HepG2 (cell line): ENCODE results near the gene ECE2. TPM values are rescaled to one million over a fixed set of nuclear protein-coding genes. Genes with fewer than 3 reads are reported as not detected.
A peak's percentile ranks its signal among the peaks of the same experiment; 100 is the strongest.

Experiments
- HIVEP1 ChIP-seq: sonication (generic); formaldehyde crosslinking; IDR thresholded peaks from 2 replicates; pipeline ENCODE4 v1.4.0; 2020; ENCODE audit warnings: mild to moderate bottlenecking, missing genetic modification reagents
- IKZF1 ChIP-seq: fragments of 450-650 bp; IDR thresholded peaks from 2 replicates; pipeline ENCODE4 v1.7.1; 2016
- NCOA1 ChIP-seq: sonication (generic); formaldehyde crosslinking; IDR thresholded peaks from 2 replicates; pipeline ENCODE4 v1.9.0; 2021; ENCODE audit warnings: missing genetic modification reagents
- PHF20 ChIP-seq: sonication (generic); formaldehyde crosslinking; IDR thresholded peaks from 2 replicates; pipeline ENCODE4 v1.5.0; 2020; ENCODE audit warnings: mild to moderate bottlenecking, missing genetic modification reagents
- RAD21 ChIP-seq: fragments of 450-650 bp; formaldehyde crosslinking; IDR thresholded peaks from 2 replicates; pipeline ENCODE4 v1.5.0; 2020; ENCODE audit warnings: mild to moderate bottlenecking
- SATB2 ChIP-seq: sonication (generic); formaldehyde crosslinking; IDR thresholded peaks from 2 replicates; pipeline ENCODE4 v1.5.0; 2020; ENCODE audit warnings: missing genetic modification reagents
- ZMAT3 ChIP-seq: sonication (generic); formaldehyde crosslinking; conservative IDR thresholded peaks from 2 replicates; pipeline ENCODE4 v1.7.0; 2021; ENCODE audit warnings: missing genetic modification reagents
- ZNF224 ChIP-seq: sonication (generic); formaldehyde crosslinking; IDR thresholded peaks from 2 replicates; pipeline ENCODE4 v1.5.0; 2020; ENCODE audit warnings: mild to moderate bottlenecking, missing genetic modification reagents
- ZNF256 ChIP-seq: sonication (generic); formaldehyde crosslinking; conservative IDR thresholded peaks from 2 replicates; pipeline ENCODE4 v1.4.0; 2020; ENCODE audit warnings: missing genetic modification reagents
- ZNF569 ChIP-seq: sonication (generic); formaldehyde crosslinking; IDR thresholded peaks from 2 replicates; pipeline ENCODE4 v1.5.0; 2020; ENCODE audit warnings: mild to moderate bottlenecking, missing genetic modification reagents, moderate library complexity, borderline replicate concordance
- polyA plus RNA-seq, 8 experiments: library from polyadenylated mRNA; depleted of rRNA in 3 of 8; stranded (reverse) in 7 of 8; unstranded in 1 of 8; fragments of >200 nt; fragmentation: Illumina TruSeq in 4 of 8; extraction: Trizol in 4 of 8; gene quantifications; 2 replicates each; pipeline versions ENCODE4 v1.2.1 to v1.2.3, GENCODE V29; 2011 to 2016; ENCODE audit warnings: low read depth in 4 of 8, missing spikeins in 1 of 8, mixed read lengths in 1 of 8; ENCODE audit not compliant: insufficient read depth in 1 of 8
- total RNA-seq, 5 experiments: library from RNA; depleted of rRNA; stranded (reverse); fragments of >200 nt; fragmentation: Illumina TruSeq; extraction: Trizol; gene quantifications; 2 replicates each; pipeline ENCODE4 v1.2.3, GENCODE V29; 2016; ENCODE audit warnings: low read depth in 1 of 5
- TF ChIP-seq, protein P1 (sequence below): sonication (generic); formaldehyde crosslinking; IDR thresholded peaks from 2 replicates; pipeline ENCODE4 v1.5.0; 2020; ENCODE audit warnings: mild to moderate bottlenecking, missing genetic modification reagents
- TF ChIP-seq, protein P2 (sequence below): sonication (generic); formaldehyde crosslinking; IDR thresholded peaks from 2 replicates; pipeline ENCODE4 v1.5.1; 2020; ENCODE audit warnings: mild to moderate bottlenecking, moderate library complexity, missing genetic modification reagents
- TF ChIP-seq, protein P3 (sequence below): sonication (generic); formaldehyde crosslinking; IDR thresholded peaks from 2 replicates; pipeline ENCODE4 v1.4.0; 2020; ENCODE audit warnings: missing genetic modification reagents, borderline replicate concordance
- TF ChIP-seq, protein P4 (sequence below): sonication (generic); formaldehyde crosslinking; IDR thresholded peaks from 2 replicates; pipeline ENCODE4 v1.4.0; 2020; ENCODE audit warnings: missing genetic modification reagents, borderline replicate concordance
- TF ChIP-seq, protein P5 (sequence below): sonication (generic); formaldehyde crosslinking; IDR thresholded peaks from 2 replicates; pipeline ENCODE4 v1.4.0; 2020; ENCODE audit warnings: mild to moderate bottlenecking, missing genetic modification reagents

ECE2 gene
- total and polyA plus RNA-seq, 2 of the 13 experiments (the other 11 are each of a cell fraction or from before 2014, with no cell fraction given), result not detected

DNA sequence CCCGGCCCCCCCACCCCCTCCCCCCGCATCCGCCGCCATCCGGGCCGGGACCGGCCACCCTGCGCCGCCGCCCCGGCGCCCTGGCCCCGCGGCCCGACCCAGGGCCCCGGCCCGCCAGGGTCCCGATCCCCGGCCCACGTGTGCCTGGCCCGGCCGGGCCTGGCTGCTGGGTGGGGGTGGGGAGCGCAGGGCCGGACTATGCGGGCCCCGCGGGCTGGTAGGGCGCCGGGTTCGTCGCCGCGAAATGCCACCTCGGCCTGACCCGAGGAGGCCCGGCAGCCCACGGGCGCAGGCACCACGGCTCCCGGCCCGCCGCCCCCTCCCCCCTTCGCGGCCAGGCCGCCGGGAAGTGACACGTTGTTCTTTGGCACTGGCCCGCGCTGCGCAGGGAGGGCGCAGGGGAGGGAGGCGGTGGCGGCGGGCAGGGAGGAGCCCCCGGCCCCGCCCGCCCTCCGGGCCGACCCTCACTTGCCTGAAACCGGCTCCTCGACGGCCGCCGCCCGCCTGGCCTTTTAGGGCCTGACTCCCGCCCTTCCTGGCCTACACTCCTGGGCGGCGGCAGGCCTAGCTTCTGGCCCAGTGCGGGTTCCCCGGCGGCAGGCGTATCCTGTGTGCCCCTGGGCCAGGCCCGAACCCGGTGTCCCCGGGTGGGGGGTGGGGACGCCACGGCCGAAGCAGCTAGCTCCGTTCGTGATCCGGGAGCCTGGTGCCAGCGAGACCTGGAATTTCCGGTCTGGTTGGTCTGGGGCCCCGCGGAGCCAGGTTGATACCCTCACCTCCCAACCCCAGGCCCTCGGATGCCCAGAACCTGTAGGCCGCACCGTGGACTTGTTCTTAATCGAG is 39.1 kb downstream of the ECE2 start (continued):
- TF ChIP-seq ZNF224, result no peak
- TF ChIP-seq HIVEP1 (CRISPR knock-in tag), result no peak
- TF ChIP-seq, protein P1, sequence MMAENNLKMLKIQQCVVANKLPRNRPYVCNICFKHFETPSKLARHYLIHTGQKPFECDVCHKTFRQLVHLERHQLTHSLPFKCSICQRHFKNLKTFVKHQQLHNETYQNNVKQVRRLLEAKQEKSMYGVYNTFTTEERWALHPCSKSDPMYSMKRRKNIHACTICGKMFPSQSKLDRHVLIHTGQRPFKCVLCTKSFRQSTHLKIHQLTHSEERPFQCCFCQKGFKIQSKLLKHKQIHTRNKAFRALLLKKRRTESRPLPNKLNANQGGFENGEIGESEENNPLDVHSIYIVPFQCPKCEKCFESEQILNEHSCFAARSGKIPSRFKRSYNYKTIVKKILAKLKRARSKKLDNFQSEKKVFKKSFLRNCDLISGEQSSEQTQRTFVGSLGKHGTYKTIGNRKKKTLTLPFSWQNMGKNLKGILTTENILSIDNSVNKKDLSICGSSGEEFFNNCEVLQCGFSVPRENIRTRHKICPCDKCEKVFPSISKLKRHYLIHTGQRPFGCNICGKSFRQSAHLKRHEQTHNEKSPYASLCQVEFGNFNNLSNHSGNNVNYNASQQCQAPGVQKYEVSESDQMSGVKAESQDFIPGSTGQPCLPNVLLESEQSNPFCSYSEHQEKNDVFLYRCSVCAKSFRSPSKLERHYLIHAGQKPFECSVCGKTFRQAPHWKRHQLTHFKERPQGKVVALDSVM (CRISPR knock-in tag), result peak; percentile 44; the same call in 1 of the 2 replicates
- TF ChIP-seq, protein P2, sequence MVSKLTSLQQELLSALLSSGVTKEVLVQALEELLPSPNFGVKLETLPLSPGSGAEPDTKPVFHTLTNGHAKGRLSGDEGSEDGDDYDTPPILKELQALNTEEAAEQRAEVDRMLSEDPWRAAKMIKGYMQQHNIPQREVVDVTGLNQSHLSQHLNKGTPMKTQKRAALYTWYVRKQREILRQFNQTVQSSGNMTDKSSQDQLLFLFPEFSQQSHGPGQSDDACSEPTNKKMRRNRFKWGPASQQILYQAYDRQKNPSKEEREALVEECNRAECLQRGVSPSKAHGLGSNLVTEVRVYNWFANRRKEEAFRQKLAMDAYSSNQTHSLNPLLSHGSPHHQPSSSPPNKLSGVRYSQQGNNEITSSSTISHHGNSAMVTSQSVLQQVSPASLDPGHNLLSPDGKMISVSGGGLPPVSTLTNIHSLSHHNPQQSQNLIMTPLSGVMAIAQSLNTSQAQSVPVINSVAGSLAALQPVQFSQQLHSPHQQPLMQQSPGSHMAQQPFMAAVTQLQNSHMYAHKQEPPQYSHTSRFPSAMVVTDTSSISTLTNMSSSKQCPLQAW (CRISPR knock-in tag), result peak; percentile 40; the same call in 1 of the 2 replicates
- no peak for TF ChIP-seq RAD21
- TF ChIP-seq, protein P3, sequence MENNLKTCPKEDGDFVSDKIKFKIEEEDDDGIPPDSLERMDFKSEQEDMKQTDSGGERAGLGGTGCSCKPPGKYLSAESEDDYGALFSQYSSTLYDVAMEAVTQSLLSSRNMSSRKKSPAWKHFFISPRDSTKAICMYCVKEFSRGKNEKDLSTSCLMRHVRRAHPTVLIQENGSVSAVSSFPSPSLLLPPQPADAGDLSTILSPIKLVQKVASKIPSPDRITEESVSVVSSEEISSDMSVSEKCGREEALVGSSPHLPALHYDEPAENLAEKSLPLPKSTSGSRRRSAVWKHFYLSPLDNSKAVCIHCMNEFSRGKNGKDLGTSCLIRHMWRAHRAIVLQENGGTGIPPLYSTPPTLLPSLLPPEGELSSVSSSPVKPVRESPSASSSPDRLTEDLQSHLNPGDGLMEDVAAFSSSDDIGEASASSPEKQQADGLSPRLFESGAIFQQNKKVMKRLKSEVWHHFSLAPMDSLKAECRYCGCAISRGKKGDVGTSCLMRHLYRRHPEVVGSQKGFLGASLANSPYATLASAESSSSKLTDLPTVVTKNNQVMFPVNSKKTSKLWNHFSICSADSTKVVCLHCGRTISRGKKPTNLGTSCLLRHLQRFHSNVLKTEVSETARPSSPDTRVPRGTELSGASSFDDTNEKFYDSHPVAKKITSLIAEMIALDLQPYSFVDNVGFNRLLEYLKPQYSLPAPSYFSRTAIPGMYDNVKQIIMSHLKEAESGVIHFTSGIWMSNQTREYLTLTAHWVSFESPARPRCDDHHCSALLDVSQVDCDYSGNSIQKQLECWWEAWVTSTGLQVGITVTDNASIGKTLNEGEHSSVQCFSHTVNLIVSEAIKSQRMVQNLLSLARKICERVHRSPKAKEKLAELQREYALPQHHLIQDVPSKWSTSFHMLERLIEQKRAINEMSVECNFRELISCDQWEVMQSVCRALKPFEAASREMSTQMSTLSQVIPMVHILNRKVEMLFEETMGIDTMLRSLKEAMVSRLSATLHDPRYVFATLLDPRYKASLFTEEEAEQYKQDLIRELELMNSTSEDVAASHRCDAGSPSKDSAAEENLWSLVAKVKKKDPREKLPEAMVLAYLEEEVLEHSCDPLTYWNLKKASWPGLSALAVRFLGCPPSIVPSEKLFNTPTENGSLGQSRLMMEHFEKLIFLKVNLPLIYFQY (CRISPR knock-in tag), result peak; percentile 24; the same call in 1 of the 2 replicates
- TF ChIP-seq SATB2 (CRISPR knock-in tag), result no peak
- TF ChIP-seq ZNF256 (CRISPR knock-in tag), result no peak
- TF ChIP-seq ZMAT3, result peak; percentile 38; the same call in 1 of the 2 replicates
- TF ChIP-seq ZNF569 (CRISPR knock-in tag), result no peak
- TF ChIP-seq IKZF1, result no peak
- TF ChIP-seq, protein P4, sequence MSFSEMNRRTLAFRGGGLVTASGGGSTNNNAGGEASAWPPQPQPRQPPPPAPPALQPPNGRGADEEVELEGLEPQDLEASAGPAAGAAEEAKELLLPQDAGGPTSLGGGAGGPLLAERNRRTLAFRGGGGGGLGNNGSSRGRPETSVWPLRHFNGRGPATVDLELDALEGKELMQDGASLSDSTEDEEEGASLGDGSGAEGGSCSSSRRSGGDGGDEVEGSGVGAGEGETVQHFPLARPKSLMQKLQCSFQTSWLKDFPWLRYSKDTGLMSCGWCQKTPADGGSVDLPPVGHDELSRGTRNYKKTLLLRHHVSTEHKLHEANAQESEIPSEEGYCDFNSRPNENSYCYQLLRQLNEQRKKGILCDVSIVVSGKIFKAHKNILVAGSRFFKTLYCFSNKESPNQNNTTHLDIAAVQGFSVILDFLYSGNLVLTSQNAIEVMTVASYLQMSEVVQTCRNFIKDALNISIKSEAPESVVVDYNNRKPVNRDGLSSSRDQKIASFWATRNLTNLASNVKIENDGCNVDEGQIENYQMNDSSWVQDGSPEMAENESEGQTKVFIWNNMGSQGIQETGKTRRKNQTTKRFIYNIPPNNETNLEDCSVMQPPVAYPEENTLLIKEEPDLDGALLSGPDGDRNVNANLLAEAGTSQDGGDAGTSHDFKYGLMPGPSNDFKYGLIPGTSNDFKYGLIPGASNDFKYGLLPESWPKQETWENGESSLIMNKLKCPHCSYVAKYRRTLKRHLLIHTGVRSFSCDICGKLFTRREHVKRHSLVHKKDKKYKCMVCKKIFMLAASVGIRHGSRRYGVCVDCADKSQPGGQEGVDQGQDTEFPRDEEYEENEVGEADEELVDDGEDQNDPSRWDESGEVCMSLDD (CRISPR knock-in tag), result 0 out of 2 replicates have a peak, but pooled peaks have one; percentile 31
- no peak for TF ChIP-seq NCOA1 (CRISPR knock-in tag)
- peak; percentile 9; the same call in 1 of the 2 replicates for TF ChIP-seq PHF20 (CRISPR knock-in tag)
- TF ChIP-seq, protein P5, sequence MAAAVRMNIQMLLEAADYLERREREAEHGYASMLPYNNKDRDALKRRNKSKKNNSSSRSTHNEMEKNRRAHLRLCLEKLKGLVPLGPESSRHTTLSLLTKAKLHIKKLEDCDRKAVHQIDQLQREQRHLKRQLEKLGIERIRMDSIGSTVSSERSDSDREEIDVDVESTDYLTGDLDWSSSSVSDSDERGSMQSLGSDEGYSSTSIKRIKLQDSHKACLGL (CRISPR knock-in tag), result peak; percentile 44; the same call in 1 of the 2 replicates
